Small intestine (tissue), 7 donors: ENCODE measurements around the gene CHCHD3. TPM values are rescaled to one million over a fixed set of nuclear protein-coding genes. Genes with fewer than 3 reads are reported as not detected.

Experiments
- DNase-seq, 2 donors: peaks; one replicate each; pipeline versions ENCODE4 v3.0.0 to v3.0.0-alpha.2; 2013
- FAIRE-seq: peaks from 2 replicates; lab custom pipeline; 2012; peaks lifted over from hg19 to GRCh38; lab: Jason Lieb, UNC
- H3K27ac ChIP-seq, 3 donors: one replicate each; pipeline ENCODE4 v1.5.1; 2013; ENCODE audit warnings: low read length in 2 of 3, mild to moderate bottlenecking in 2 of 3, control low read depth in 1 of 3, inconsistent platforms in 1 of 3, low read depth in 1 of 3, moderate library complexity in 1 of 3
- H3K27me3 ChIP-seq, 3 donors: one replicate each; pipeline ENCODE4 v1.6.1; 2013; ENCODE audit warnings: low read length in 3 of 3, inconsistent platforms in 1 of 3; ENCODE audit not compliant: control insufficient read depth in 3 of 3, insufficient read depth in 3 of 3
- H3K36me3 ChIP-seq, 3 donors: one replicate each; pipeline ENCODE4 v1.6.1; 2013; ENCODE audit warnings: low read length in 3 of 3, inconsistent platforms in 1 of 3, low read depth in 1 of 3, mild to moderate bottlenecking in 1 of 3, moderate library complexity in 1 of 3; ENCODE audit not compliant: control insufficient read depth in 3 of 3, insufficient read depth in 2 of 3
- H3K4me1 ChIP-seq, 3 donors: one replicate each; pipeline ENCODE4 v1.6.1; 2013; ENCODE audit warnings: low read length in 2 of 3, inconsistent platforms in 1 of 3, low read depth in 1 of 3, mild to moderate bottlenecking in 1 of 3, moderate library complexity in 1 of 3; ENCODE audit not compliant: control insufficient read depth in 3 of 3, insufficient read depth in 2 of 3
- H3K4me3 ChIP-seq, 3 donors: one replicate each; pipeline ENCODE4 v1.5.1; 2013; ENCODE audit warnings: low read length in 3 of 3, control low read depth in 1 of 3, inconsistent platforms in 1 of 3, low read depth in 1 of 3, mild to moderate bottlenecking in 1 of 3, moderate library complexity in 1 of 3
- H3K9me3 ChIP-seq, 2 donors: one replicate each; pipeline ENCODE4 v1.6.1; 2013; ENCODE audit warnings: low read depth in 1 of 2, low read length in 1 of 2; ENCODE audit not compliant: control insufficient read depth in 2 of 2, insufficient read depth in 1 of 2
- WGBS, 3 donors: extraction: QIAGEN DNeasy Blood & Tissue Kit; methylation state at CpG; one replicate each; pipeline ENCODE4 v1.1.7; 2013; 5-methylcytosine and 5-hydroxymethylcytosine counted together
- polyA plus RNA-seq, 4 donors: library from polyadenylated mRNA; stranded (reverse) in 3 of 4; unstranded in 1 of 4; fragments of 200-250 nt in 3 of 4; fragments of 120-200 nt in 1 of 4; gene quantifications; one replicate each; pipeline versions ENCODE4 v1.2.1 to v1.2.3, GENCODE V29; 2013
- donor health status: healthy with polysubstance abuse.
- donor health status: control.
- donor health status: control.
- donor health status: Bipolar disorder and iron deficiency.
- donor health status: healthy.

The CHCHD3 gene
- polyA plus RNA-seq, 4 donors = 53.5 to 98.6 (median 78.9) TPM

DNA sequence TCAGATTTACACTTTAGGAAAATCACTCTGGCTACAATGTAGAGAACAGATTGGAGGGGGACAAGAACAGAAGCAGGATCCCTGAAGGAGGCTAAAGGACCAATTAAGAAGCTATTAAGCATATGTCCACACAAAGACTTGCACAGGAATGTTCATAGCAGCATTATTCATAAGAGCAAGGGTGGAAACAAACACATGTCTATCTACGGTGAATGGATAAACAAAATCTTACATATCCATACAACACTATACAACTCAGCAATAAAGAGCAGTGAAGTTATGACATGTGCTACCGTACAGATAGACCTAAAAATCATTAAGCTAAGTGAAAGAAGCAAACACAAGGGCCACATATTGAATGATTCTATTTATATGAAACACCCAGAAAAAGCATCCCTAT is 10.4 kb downstream of the CHCHD3 start:
- Histone ChIP-seq H3K9me3 (no peaks in the 10 kb centered on the region), H3K27me3 (no peaks in the 10 kb centered on the region), H3K36me3 (peaks cover 3 to 7% (median 6%) of the 10 kb centered on the region in 3 donors), H3K4me1 (peaks cover 0 to 1% (median 0%) of the 10 kb centered on the region in 3 donors), H3K4me3 (no peak overlapping the region), H3K27ac (no peak overlapping the region)
- no peak for DNase-seq
- FAIRE-seq = no peak
- whole genome bisulfite sequencing, 3 donors = 89 to 93% (median 92%) methylated on average over 2 of the region's 2 CpGs

DNA sequence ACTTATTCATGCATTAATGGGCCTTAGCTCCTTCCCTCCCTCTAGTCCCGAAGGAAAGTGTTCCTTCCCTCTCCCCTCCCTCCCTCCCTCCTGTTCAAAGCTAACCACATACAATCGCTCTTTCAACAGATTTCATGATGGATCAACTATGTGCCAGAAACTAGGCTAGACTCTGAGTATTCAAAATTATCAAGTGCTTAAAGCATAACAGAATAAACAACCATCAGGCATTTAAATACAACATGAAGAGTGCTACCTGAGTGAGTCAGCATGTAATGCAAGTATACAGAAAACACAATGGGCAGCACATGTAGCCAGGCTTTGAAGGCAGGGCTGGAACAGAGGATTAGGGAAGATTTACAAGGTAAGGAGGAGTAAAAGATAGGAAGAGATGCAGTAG is 11.3 kb downstream of the CHCHD3 start:
- Histone ChIP-seq H3K27ac (no peak overlapping the region), H3K4me3 (no peak overlapping the region), H3K9me3 (no peaks in the 10 kb centered on the region), H3K27me3 (no peaks in the 10 kb centered on the region), H3K4me1 (no peaks in the 10 kb centered on the region), H3K36me3 (peaks cover 6 to 7% (median 6%) of the 10 kb centered on the region in 3 donors)
- 69 to 72% (median 70%) methylated on average over 2 of the region's 2 CpGs for WGBS, 3 donors
- FAIRE-seq = no peak
- DNase-seq = no peak

DNA sequence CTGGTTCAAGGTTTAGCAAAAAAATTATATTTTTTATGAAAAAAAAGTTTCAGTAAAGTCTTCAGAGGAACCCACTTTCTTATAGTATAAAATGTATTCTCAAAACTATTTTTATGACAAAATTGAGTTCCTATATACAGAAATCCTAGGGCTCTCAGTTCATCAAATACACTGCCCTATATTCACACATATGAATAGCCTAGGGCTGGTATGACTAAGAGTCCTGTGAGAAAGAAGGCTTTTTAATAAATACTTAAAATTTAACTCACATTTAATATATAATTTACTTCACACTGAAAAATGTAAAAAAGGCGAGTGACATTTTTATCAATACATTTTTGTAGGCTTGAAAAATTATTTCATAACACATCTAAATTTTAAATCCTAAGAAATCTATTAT is 16.6 kb downstream of the CHCHD3 start:
- no peaks in the 10 kb centered on the region for H3K9me3 ChIP-seq
- DNase-seq (no peak), FAIRE-seq (peak; percentile 10)
- H3K36me3 ChIP-seq = peaks cover 5 to 6% (median 6%) of the 10 kb centered on the region in 3 donors
- H3K27ac ChIP-seq = no peak overlapping the region
- no peaks in the 10 kb centered on the region for H3K27me3 ChIP-seq
- no peak overlapping the region for H3K4me3 ChIP-seq
- H3K4me1 ChIP-seq = peaks cover 0 to 3% (median 0%) of the 10 kb centered on the region in 3 donors
- 93 to 98% (median 95%) methylated on average over 1 of the region's 1 CpG for WGBS, 3 donors

DNA sequence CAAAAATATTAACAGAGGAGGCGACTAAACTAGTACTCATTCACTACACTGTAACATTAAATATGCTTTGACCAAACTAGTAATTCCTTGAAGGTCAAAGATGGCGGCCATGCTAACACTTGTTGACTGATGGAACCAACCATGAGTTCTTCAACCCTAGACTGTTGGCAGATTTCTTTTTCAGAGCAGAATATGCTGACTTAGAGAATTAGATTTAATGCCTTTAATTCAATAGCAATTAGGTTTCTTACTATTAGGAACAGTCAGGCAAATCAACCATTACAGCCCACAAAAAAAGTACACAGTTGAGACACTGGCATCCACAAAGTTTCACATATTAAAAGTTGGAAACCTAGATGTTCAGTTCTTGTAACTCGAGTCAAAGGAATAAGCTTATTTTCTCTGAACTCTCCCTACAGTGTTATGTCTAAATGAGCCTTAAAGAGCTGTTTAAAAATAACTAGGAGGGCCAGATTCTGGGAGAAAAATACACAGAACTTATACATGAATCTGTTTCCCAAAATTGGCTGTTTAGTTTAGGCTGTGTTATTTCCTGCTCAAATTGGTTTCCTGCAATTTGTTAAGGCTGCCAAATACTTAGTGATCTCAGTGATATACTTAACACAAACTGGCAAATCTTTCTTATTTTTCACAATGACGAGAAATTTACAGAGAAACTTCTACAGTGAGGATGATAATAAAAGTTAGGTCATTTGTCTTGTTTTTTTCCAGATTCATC is 17.6 kb downstream of the CHCHD3 start:
- no peak for FAIRE-seq
- H3K36me3 ChIP-seq = peaks cover 4 to 6% (median 5%) of the 10 kb centered on the region in 3 donors
- H3K4me3 ChIP-seq = no peak overlapping the region
- H3K27me3 ChIP-seq = no peaks in the 10 kb centered on the region
- no peak overlapping the region for H3K27ac ChIP-seq
- no peak for DNase-seq
- H3K4me1 ChIP-seq = peaks cover 0 to 3% (median 0%) of the 10 kb centered on the region in 3 donors
- no peaks in the 10 kb centered on the region for H3K9me3 ChIP-seq
- WGBS, 3 donors = 82 to 92% (median 86%) methylated on average over 4 of the region's 4 CpGs

DNA sequence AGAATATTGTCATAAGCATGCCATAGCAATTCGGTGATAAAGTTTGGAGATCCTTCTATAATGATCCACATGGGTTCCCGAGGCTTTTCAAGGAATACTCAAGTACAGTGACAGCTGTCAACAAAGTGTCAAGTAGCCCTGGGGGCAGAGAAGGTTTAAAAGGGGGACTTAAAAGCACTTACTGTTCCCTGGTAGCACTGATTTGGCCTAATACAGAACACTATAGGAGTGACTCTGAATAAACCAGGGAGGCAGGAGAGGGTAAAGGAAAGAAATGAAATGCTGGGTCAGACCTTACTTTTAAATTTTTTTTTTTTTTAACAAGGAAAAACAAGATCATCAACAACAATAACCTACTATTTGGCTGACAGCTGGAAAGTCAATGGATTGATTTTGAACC is 20.1 kb downstream of the CHCHD3 start:
- no peak for DNase-seq
- no peak for FAIRE-seq
- H3K27me3 ChIP-seq = no peaks in the 10 kb centered on the region
- no peak overlapping the region for H3K4me3 ChIP-seq
- WGBS, 3 donors = 61 to 93% (median 74%) methylated on average over 2 of the region's 2 CpGs
- H3K27ac ChIP-seq = no peak overlapping the region
- H3K9me3 ChIP-seq = no peaks in the 10 kb centered on the region
- peaks cover 0 to 3% (median 0%) of the 10 kb centered on the region in 3 donors for H3K4me1 ChIP-seq
- H3K36me3 ChIP-seq = peaks cover 0 to 4% (median 0%) of the 10 kb centered on the region in 3 donors

DNA sequence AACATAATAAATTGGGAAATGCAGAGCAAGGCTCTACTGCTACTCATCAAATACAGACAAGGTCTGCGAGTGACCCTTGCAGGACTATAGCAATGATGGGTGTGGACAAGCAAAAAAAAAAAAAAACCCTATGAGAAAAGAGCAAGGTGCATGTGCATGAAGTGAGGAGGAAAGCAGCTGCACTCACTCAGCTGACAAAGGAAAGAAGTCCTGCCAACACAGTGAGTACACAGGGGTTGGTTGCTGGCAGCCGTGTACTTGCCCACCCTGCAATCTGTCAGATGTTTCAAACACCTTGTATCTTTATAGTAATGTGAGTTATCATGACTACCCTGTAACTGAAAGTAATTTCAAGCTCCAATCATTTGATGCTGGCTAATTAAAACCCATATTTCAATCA is 20.5 kb downstream of the CHCHD3 start:
- peaks cover 0 to 1% (median 0%) of the 10 kb centered on the region in 3 donors for H3K36me3 ChIP-seq
- H3K27ac ChIP-seq = no peak overlapping the region
- peak in 1 of 2 donors; percentile 12 for DNase-seq
- FAIRE-seq = no peak
- 48 to 80% (median 57%) methylated on average over 2 of the region's 2 CpGs for WGBS, 3 donors
- no peak overlapping the region for H3K4me3 ChIP-seq
- H3K27me3 ChIP-seq = no peaks in the 10 kb centered on the region
- no peaks in the 10 kb centered on the region for H3K9me3 ChIP-seq
- H3K4me1 ChIP-seq = peaks cover 0 to 3% (median 0%) of the 10 kb centered on the region in 3 donors

DNA sequence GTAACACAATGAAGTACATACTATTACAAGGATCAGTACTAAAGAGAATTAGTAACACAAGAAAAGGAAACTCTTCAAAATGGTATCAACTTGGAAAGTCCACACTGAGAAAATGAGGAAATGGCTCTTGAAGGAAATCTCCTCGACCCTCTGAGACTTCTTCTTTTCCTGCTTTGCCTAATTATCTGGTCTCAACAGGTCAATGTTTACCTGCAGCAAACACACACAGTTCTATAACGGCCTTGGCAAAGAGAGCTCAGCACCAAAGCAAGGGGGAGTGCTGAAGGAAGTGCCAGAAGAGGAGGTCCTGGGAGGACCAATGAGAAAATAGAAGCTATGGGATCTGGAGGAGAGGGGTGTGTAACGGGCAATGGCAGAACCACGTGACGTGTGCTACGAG is 21.9 kb downstream of the CHCHD3 start:
- H3K4me3 ChIP-seq = no peak overlapping the region
- no peaks in the 10 kb centered on the region for H3K9me3 ChIP-seq
- H3K36me3 ChIP-seq = no peaks in the 10 kb centered on the region
- H3K4me1 ChIP-seq = peaks cover 0 to 3% (median 0%) of the 10 kb centered on the region in 3 donors
- H3K27ac ChIP-seq = no peak overlapping the region
- WGBS, 3 donors = 76 to 84% (median 79%) methylated on average over 6 of the region's 6 CpGs
- DNase-seq = no peak
- H3K27me3 ChIP-seq = no peaks in the 10 kb centered on the region
- FAIRE-seq = no peak

DNA sequence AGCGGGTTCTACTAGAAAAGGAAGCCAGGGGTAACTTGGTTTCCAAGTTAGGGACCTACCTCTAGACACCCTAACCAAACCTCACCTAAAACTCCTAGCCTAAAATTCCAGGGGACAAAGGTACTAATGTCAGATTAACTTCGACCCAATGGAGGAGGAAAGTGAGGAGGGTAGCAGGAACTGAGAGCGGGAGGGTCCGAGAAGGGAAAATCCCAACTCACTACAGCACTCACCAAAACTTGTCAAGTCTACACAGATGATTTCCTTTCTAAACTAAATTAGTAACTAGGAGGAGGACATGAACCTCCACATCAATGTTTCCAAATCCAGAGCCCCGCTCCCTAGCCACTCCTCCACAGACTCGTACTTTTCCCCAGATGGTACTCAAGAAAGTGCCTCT is 22.6 kb downstream of the CHCHD3 start:
- no peak overlapping the region for H3K4me3 ChIP-seq
- no peaks in the 10 kb centered on the region for H3K27me3 ChIP-seq
- 93 to 97% (median 95%) methylated on average over 6 of the region's 6 CpGs for WGBS, 3 donors
- H3K27ac ChIP-seq = no peak overlapping the region
- no peak for FAIRE-seq
- no peak for DNase-seq
- peaks cover 0 to 3% (median 0%) of the 10 kb centered on the region in 3 donors for H3K36me3 ChIP-seq
- H3K9me3 ChIP-seq = no peaks in the 10 kb centered on the region
- H3K4me1 ChIP-seq = peaks cover 0 to 3% (median 0%) of the 10 kb centered on the region in 3 donors
